Ovary (tissue), 3 donors: ENCODE data around the gene CHRM1.

ENCODE experiments used
- CTCF ChIP-seq, 3 donors: fragments of 450-650 bp in 2 of 3; fragments of 200-600 bp in 1 of 3; IDR thresholded peaks; one replicate each; pipeline versions ENCODE4 v1.5.1 to v1.8.0; 2016 to 2022; ENCODE audit warnings: antibody characterized with exemption in 3 of 3, mild to moderate bottlenecking in 1 of 3
- POLR2A ChIP-seq: fragments of 450-650 bp; IDR thresholded peaks from one replicate; pipeline ENCODE4 v1.6.1; 2017; ENCODE audit warnings: antibody characterized with exemption, mild to moderate bottlenecking, moderate library complexity
- donor health status: DM: no; HTN: no; CAD: no.

- TF ChIP-seq CTCF (IDR thresholded peaks at IDR 0.05) (no peak), POLR2A (no peak)
These were observed 1.1 kb downstream of the CHRM1 start for GRCh38 chr11:62919898-62920640.
